ENCODE results near the gene COL10A1.

DNA sequence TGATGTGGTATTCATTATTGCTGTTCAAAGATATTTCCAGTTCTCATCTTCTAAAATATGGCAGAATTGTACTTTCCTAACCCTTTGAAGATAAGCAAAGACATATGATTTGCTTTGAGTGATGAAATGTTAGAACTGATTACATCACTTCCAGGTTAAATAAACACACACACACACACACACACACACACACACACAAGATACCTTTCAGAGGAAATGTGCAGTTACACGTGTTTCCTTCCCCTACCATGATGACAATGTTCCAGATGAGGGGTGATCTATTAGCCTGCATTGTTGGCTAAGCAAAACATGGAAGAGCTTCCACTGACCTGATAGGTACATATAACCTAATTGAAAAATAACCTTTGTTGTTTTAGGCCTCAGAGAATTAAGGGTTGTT lies 53.6 kb downstream of the COL10A1 start:
- TF ChIP-seq POLR2AphosphoS5 (IDR thresholded peaks at IDR 0.05; ENCODE audit: low read depth, low read length) (no peak), TAF1 (IDR thresholded peaks at IDR 0.05; ENCODE audit: borderline replicate concordance, insufficient read depth, low read length) (no peak), FOXP2 (optimal IDR thresholded peaks at IDR 0.05; ENCODE audit: borderline replicate concordance, extremely low read depth, extremely low read length, insufficient read depth) (no peak), SIN3A (IDR thresholded peaks at IDR 0.05; ENCODE audit: borderline replicate concordance, insufficient read depth, low read length) (no peak)
- TF ChIP-seq, protein P1, sequence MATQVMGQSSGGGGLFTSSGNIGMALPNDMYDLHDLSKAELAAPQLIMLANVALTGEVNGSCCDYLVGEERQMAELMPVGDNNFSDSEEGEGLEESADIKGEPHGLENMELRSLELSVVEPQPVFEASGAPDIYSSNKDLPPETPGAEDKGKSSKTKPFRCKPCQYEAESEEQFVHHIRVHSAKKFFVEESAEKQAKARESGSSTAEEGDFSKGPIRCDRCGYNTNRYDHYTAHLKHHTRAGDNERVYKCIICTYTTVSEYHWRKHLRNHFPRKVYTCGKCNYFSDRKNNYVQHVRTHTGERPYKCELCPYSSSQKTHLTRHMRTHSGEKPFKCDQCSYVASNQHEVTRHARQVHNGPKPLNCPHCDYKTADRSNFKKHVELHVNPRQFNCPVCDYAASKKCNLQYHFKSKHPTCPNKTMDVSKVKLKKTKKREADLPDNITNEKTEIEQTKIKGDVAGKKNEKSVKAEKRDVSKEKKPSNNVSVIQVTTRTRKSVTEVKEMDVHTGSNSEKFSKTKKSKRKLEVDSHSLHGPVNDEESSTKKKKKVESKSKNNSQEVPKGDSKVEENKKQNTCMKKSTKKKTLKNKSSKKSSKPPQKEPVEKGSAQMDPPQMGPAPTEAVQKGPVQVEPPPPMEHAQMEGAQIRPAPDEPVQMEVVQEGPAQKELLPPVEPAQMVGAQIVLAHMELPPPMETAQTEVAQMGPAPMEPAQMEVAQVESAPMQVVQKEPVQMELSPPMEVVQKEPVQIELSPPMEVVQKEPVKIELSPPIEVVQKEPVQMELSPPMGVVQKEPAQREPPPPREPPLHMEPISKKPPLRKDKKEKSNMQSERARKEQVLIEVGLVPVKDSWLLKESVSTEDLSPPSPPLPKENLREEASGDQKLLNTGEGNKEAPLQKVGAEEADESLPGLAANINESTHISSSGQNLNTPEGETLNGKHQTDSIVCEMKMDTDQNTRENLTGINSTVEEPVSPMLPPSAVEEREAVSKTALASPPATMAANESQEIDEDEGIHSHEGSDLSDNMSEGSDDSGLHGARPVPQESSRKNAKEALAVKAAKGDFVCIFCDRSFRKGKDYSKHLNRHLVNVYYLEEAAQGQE (IDR thresholded peaks at IDR 0.05; ENCODE audit: insufficient read depth in 1 of 2, low read depth in 2 of 2, low read length in 2 of 2) = no peak

Data from PFSK-1 (cell line).